ENCODE results near the gene ATP6V0A4.

ATP6V0A4 gene

GRCh38 chr7:138785587-138786437 is 12.2 kb downstream of the ATP6V0A4 start:
- Histone ChIP-seq H3K18ac (ENCODE audit: low read length) (no peak overlapping the region), H3K56ac (ENCODE audit: low read length) (peak overlapping the region; percentile 37), H2BK120ac (ENCODE audit: low read depth, low read length) (no peak overlapping the region), H3K4me1 (ENCODE audit: control insufficient read depth, low read depth, low read length) (no peaks in the 10 kb centered on the region), H3K79me2 (ENCODE audit: control insufficient read depth, insufficient read depth, low read length) (no peaks in the 10 kb centered on the region), H3K4ac (ENCODE audit: low read depth, low read length) (no peak overlapping the region), H2BK5ac (ENCODE audit: low read length) (no peak overlapping the region), H3K27ac (ENCODE audit: low read depth, low read length) (no peak overlapping the region), H4K5ac (ENCODE audit: low read length) (no peak overlapping the region), H3K23ac (ENCODE audit: low read length) (no peak overlapping the region), H3K9ac (ENCODE audit: low read length) (no peak overlapping the region), H3K79me1 (ENCODE audit: low read length) (no peaks in the 10 kb centered on the region), H2AK5ac (ENCODE audit: low read length) (no peak overlapping the region), H4K8ac (ENCODE audit: low read depth, low read length) (no peak overlapping the region), H2BK15ac (replicated peaks; ENCODE audit: low read depth) (no peak overlapping the region), H3K4me3 (ENCODE audit: low read length) (no peak overlapping the region), H3K27me3 (ENCODE audit: insufficient read depth, low read length, poor library complexity) (no peaks in the 10 kb centered on the region), H3K36me3 (ENCODE audit: control insufficient read depth, insufficient read depth, low read length) (no peaks in the 10 kb centered on the region), H3K4me2 (ENCODE audit: low read length) (no peak overlapping the region)
- WGBS (ENCODE audit: extremely low coverage, insufficient coverage, low lambda C conversion rate) = no CpG with 5 or more reads among the region's 10 CpGs
- peak; percentile 42 for DNase-seq

GRCh38 chr7:138784692-138785091 is 13.3 kb downstream of the ATP6V0A4 start:
- Histone ChIP-seq H2AK5ac (ENCODE audit: low read length) (no peak overlapping the region), H3K79me1 (ENCODE audit: low read length) (no peaks in the 10 kb centered on the region), H2BK120ac (ENCODE audit: low read depth, low read length) (no peak overlapping the region), H2BK5ac (ENCODE audit: low read length) (no peak overlapping the region), H4K8ac (ENCODE audit: low read depth, low read length) (no peak overlapping the region), H3K18ac (ENCODE audit: low read length) (no peak overlapping the region), H3K27ac (ENCODE audit: low read depth, low read length) (no peak overlapping the region), H3K79me2 (ENCODE audit: control insufficient read depth, insufficient read depth, low read length) (no peaks in the 10 kb centered on the region), H3K36me3 (ENCODE audit: control insufficient read depth, insufficient read depth, low read length) (no peaks in the 10 kb centered on the region), H3K56ac (ENCODE audit: low read length) (no peak overlapping the region), H3K4me3 (ENCODE audit: low read length) (no peak overlapping the region), H3K4ac (ENCODE audit: low read depth, low read length) (no peak overlapping the region), H2BK15ac (replicated peaks; ENCODE audit: low read depth) (no peak overlapping the region), H3K27me3 (ENCODE audit: insufficient read depth, low read length, poor library complexity) (no peaks in the 10 kb centered on the region), H3K23ac (ENCODE audit: low read length) (no peak overlapping the region), H3K4me1 (ENCODE audit: control insufficient read depth, low read depth, low read length) (no peaks in the 10 kb centered on the region), H4K5ac (ENCODE audit: low read length) (no peak overlapping the region), H3K4me2 (ENCODE audit: low read length) (no peak overlapping the region), H3K9ac (ENCODE audit: low read length) (no peak overlapping the region)
- no CpG with 5 or more reads among the region's 4 CpGs for WGBS (ENCODE audit: extremely low coverage, insufficient coverage, low lambda C conversion rate)
- no peak for DNase-seq

GRCh38 chr7:138781004-138781403 is 17.0 kb downstream of the ATP6V0A4 start:
- Histone ChIP-seq H3K4ac (ENCODE audit: low read depth, low read length) (no peak overlapping the region), H4K5ac (ENCODE audit: low read length) (no peak overlapping the region)

GRCh38 chr7:138776166-138776833 is 21.7 kb downstream of the ATP6V0A4 start:
- H4K8ac ChIP-seq (ENCODE audit: low read depth, low read length) = no peak overlapping the region
- H3K4me1 ChIP-seq (ENCODE audit: control insufficient read depth, low read depth, low read length) = no peaks in the 10 kb centered on the region
- no peak overlapping the region for H3K56ac ChIP-seq (ENCODE audit: low read length)
- H3K9ac ChIP-seq (ENCODE audit: low read length) = no peak overlapping the region
- no peak overlapping the region for H3K4me3 ChIP-seq (ENCODE audit: low read length)
- no peak overlapping the region for H2AK5ac ChIP-seq (ENCODE audit: low read length)
- H3K18ac ChIP-seq (ENCODE audit: low read length) = no peak overlapping the region
- no peak overlapping the region for H2BK120ac ChIP-seq (ENCODE audit: low read depth, low read length)
- no peak overlapping the region for H3K23ac ChIP-seq (ENCODE audit: low read length)
- H4K5ac ChIP-seq (ENCODE audit: low read length) = no peak overlapping the region
- H3K36me3 ChIP-seq (ENCODE audit: control insufficient read depth, insufficient read depth, low read length) = no peaks in the 10 kb centered on the region
- WGBS (ENCODE audit: extremely low coverage, insufficient coverage, low lambda C conversion rate) = no CpG with 5 or more reads among the region's 10 CpGs
- no peaks in the 10 kb centered on the region for H3K27me3 ChIP-seq (ENCODE audit: insufficient read depth, low read length, poor library complexity)
- no peaks in the 10 kb centered on the region for H3K79me1 ChIP-seq (ENCODE audit: low read length)
- no peak overlapping the region for H3K4me2 ChIP-seq (ENCODE audit: low read length)
- no peak overlapping the region for H3K27ac ChIP-seq (ENCODE audit: low read depth, low read length)
- DNase-seq = no peak
- H3K4ac ChIP-seq (ENCODE audit: low read depth, low read length) = no peak overlapping the region
- H3K79me2 ChIP-seq (ENCODE audit: control insufficient read depth, insufficient read depth, low read length) = no peaks in the 10 kb centered on the region
- no peak overlapping the region for H2BK5ac ChIP-seq (ENCODE audit: low read length)
- no peak overlapping the region for H2BK15ac ChIP-seq (replicated peaks; ENCODE audit: low read depth)

More at GRCh38 chr7:138781004-138781403, 17.0 kb downstream of the ATP6V0A4 start:
- Histone ChIP-seq H2BK120ac (ENCODE audit: low read depth, low read length) (no peak overlapping the region), H3K36me3 (ENCODE audit: control insufficient read depth, insufficient read depth, low read length) (no peaks in the 10 kb centered on the region), H4K8ac (ENCODE audit: low read depth, low read length) (no peak overlapping the region), H3K9ac (ENCODE audit: low read length) (no peak overlapping the region), H3K27me3 (ENCODE audit: insufficient read depth, low read length, poor library complexity) (no peaks in the 10 kb centered on the region), H3K23ac (ENCODE audit: low read length) (no peak overlapping the region), H3K4me2 (ENCODE audit: low read length) (no peak overlapping the region), H3K18ac (ENCODE audit: low read length) (no peak overlapping the region), H2BK5ac (ENCODE audit: low read length) (no peak overlapping the region), H2AK5ac (ENCODE audit: low read length) (no peak overlapping the region), H3K56ac (ENCODE audit: low read length) (no peak overlapping the region), H3K4me1 (ENCODE audit: control insufficient read depth, low read depth, low read length) (no peaks in the 10 kb centered on the region), H2BK15ac (replicated peaks; ENCODE audit: low read depth) (no peak overlapping the region), H3K27ac (ENCODE audit: low read depth, low read length) (no peak overlapping the region), H3K4me3 (ENCODE audit: low read length) (no peak overlapping the region), H3K79me2 (ENCODE audit: control insufficient read depth, insufficient read depth, low read length) (no peaks in the 10 kb centered on the region), H3K79me1 (ENCODE audit: low read length) (no peaks in the 10 kb centered on the region)
- no peak for DNase-seq
- no CpG with 5 or more reads among the region's 2 CpGs for WGBS (ENCODE audit: extremely low coverage, insufficient coverage, low lambda C conversion rate)

- WGBS (ENCODE audit: extremely low coverage, insufficient coverage, low lambda C conversion rate) = no CpG with 5 or more reads among the region's 12 CpGs
These were observed 24.2 kb downstream of the ATP6V0A4 start for GRCh38 chr7:138773817-138774216.

More at GRCh38 chr7:138773817-138774216, 24.2 kb downstream of the ATP6V0A4 start:
- Histone ChIP-seq H4K8ac (ENCODE audit: low read depth, low read length) (no peak overlapping the region), H2BK15ac (replicated peaks; ENCODE audit: low read depth) (no peak overlapping the region), H3K4me1 (ENCODE audit: control insufficient read depth, low read depth, low read length) (no peaks in the 10 kb centered on the region), H3K36me3 (ENCODE audit: control insufficient read depth, insufficient read depth, low read length) (no peaks in the 10 kb centered on the region), H3K79me1 (ENCODE audit: low read length) (no peaks in the 10 kb centered on the region), H3K79me2 (ENCODE audit: control insufficient read depth, insufficient read depth, low read length) (no peaks in the 10 kb centered on the region), H2BK120ac (ENCODE audit: low read depth, low read length) (no peak overlapping the region), H3K27me3 (ENCODE audit: insufficient read depth, low read length, poor library complexity) (no peaks in the 10 kb centered on the region), H3K9ac (ENCODE audit: low read length) (no peak overlapping the region), H3K27ac (ENCODE audit: low read depth, low read length) (no peak overlapping the region), H3K18ac (ENCODE audit: low read length) (no peak overlapping the region), H3K23ac (ENCODE audit: low read length) (no peak overlapping the region), H3K4me3 (ENCODE audit: low read length) (no peak overlapping the region), H2AK5ac (ENCODE audit: low read length) (no peak overlapping the region), H2BK5ac (ENCODE audit: low read length) (no peak overlapping the region), H3K4me2 (ENCODE audit: low read length) (no peak overlapping the region), H3K56ac (ENCODE audit: low read length) (no peak overlapping the region), H3K4ac (ENCODE audit: low read depth, low read length) (no peak overlapping the region), H4K5ac (ENCODE audit: low read length) (no peak overlapping the region)
- peak; percentile 53 for DNase-seq

Measured in mesendoderm (in vitro differentiated cells).